GM12891 (cell line): ENCODE measurements around the gene ACSS1.

Source experiments
- POLR2A ChIP-seq: IDR thresholded peaks from 2 replicates; pipeline ENCODE4 v1.6.1; 2011; ENCODE audit warnings: low read depth, low read length, control low read depth
- POLR2AphosphoS5 ChIP-seq: IDR thresholded peaks from 2 replicates; pipeline ENCODE4 v1.6.1; 2011; ENCODE audit warnings: low read depth, low read length, control low read depth
- SPI1 ChIP-seq: IDR thresholded peaks from 2 replicates; pipeline ENCODE4 v1.6.1; 2011; ENCODE audit warnings: low read depth, low read length, control low read depth
- TAF1 ChIP-seq: IDR thresholded peaks from 2 replicates; pipeline ENCODE4 v1.6.1; 2011; ENCODE audit warnings: low read depth, low read length, control low read depth

DNA sequence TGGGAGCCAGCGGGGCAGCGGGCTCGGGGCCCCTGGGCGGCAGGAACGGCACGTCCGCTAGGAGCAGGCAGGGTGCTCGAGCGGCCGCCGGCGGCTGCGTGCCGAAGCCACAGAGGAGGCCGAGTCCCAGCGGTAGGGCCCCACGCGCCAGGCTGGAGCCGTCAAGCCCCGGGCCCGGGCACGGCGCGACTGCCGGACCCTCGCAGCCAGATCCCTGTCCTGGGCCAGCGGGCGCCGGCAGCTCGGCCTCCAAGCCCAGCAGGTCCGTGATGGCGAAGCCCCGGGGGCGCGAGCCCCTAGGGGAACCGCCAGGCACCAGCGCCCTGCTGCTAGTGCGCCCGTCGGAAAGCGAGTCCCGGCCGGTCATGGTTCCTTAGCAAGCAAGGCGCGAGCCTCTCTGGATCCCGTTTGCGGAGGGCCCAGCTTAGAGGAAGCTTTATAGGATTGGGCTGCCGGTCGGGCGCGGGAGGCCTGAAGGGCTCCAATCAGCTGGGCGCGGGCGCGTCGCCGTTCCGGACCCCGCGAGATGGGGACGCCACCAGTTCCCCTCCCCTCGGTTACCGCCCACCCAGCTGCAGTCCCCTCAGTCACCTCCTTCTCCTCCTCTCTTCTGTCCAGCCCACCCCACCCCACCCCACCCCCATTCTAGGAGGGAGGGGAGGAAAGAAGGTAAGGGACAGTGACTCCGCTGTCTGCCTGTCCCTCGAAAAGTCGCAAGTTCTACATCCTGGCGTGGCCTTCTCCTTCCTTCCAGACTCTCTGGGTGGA is 24.0 kb upstream of the ACSS1 start, which contains the start of gene VSX1:
- TF ChIP-seq POLR2A: no peak
- no peak for TF ChIP-seq POLR2AphosphoS5
- no peak for TF ChIP-seq SPI1
- no peak for TF ChIP-seq TAF1
